Adipocyte (in vitro differentiated cells): Measurements from ENCODE around the gene ORC6.

Experiments used
- DNase-seq: peaks from one replicate; pipeline ENCODE4 v3.0.0-alpha.2; 2015; ENCODE audit warnings: low read depth
- H3K27me3 ChIP-seq: replicated peaks from 2 replicates; pipeline ENCODE4 v1.7.0; 2013; ENCODE audit warnings: mild to moderate bottlenecking, low read length, moderate library complexity; ENCODE audit not compliant: control insufficient read depth, insufficient read depth
- H3K36me3 ChIP-seq: 2 replicates; pipeline ENCODE4 v1.7.0; 2013; ENCODE audit warnings: low read length, mild to moderate bottlenecking, moderate library complexity; ENCODE audit not compliant: control insufficient read depth, insufficient read depth, severe bottlenecking
- H3K4me1 ChIP-seq: 2 replicates; pipeline ENCODE4 v1.7.0; 2013; ENCODE audit warnings: mild to moderate bottlenecking, low read length, moderate library complexity; ENCODE audit not compliant: control insufficient read depth, insufficient read depth
- H3K4me3 ChIP-seq: 2 replicates; pipeline ENCODE4 v1.7.0; 2013; ENCODE audit warnings: mild to moderate bottlenecking, low read length, moderate library complexity
- H3K9ac ChIP-seq: 2 replicates; pipeline ENCODE4 v1.7.0; 2013; ENCODE audit warnings: mild to moderate bottlenecking, low read length, moderate library complexity
- H3K9me3 ChIP-seq: 2 replicates; pipeline ENCODE4 v1.7.0; 2013; ENCODE audit warnings: mild to moderate bottlenecking, low read length, moderate library complexity; ENCODE audit not compliant: control insufficient read depth

The ORC6 gene

DNA sequence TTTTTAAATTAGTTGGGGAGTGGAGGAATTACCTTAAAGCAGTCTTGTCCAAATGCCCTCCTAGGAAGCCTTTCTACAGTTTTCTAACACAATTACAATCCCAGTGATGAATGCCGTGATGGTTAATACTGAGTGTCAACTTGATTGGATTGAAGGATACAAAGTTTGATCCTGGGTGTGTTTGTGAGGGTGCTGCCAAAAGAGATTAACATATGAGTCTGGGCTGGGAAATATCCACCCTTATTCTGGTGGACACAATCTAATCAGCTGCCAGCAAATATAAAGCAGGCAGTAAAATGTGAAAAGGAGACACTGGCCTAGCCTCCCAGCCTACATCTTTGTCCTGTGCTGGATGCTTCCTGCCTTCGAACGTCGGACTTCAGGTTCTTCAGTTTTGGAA lies 12.2 kb downstream of the ORC6 start:
- Histone ChIP-seq H3K36me3 (no peaks in the 10 kb centered on the region), H3K4me1 (no peaks in the 10 kb centered on the region), H3K4me3 (no peak overlapping the region), H3K9ac (no peak overlapping the region), H3K27me3 (no peaks in the 10 kb centered on the region), H3K9me3 (no peaks in the 10 kb centered on the region)
- DNase-seq: no peak

DNA sequence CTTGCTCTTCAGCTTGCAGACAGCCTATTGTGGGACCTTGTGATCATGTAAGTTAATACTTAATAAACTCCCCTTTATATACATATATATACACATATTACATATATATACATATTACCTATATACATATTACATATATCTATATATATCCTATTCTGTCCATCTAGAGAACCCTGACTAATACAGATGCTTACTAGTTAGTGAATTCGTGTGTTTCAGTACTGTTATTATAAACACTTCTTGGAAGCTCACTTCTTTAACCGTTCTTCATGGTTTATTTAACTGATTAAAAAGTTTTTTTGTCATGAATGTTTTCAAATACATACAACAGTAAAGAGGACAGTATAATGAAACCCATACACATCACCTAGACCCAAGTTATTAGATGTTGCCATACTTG lies 12.6 kb downstream of the ORC6 start:
- Histone ChIP-seq H3K27me3 (no peaks in the 10 kb centered on the region), H3K4me3 (no peak overlapping the region), H3K36me3 (no peaks in the 10 kb centered on the region), H3K9me3 (no peaks in the 10 kb centered on the region), H3K9ac (no peak overlapping the region), H3K4me1 (no peaks in the 10 kb centered on the region)
- no peak for DNase-seq

DNA sequence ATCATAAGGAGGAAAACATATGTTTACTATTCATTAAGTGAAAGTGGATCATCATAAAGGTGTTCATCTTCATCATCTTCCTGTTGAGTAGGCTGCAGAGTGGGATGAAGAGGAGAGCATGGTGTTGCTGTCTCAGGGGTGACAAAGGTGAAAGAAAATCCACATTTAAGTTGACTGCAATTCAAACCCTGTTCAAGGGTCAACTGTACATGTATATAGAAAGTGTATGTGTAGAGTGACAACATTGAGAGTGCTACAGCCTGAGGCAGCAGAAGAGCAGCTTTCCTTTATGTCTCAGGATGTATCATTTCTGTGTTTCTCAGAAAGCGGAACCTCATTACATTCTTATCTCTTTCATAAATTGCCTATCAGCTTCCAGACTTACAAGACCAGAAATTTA lies 17.2 kb downstream of the ORC6 start:
- no peaks in the 10 kb centered on the region for H3K4me1 ChIP-seq
- no peak overlapping the region for H3K9ac ChIP-seq
- no peak for DNase-seq
- H3K4me3 ChIP-seq: no peak overlapping the region
- H3K36me3 ChIP-seq: no peaks in the 10 kb centered on the region
- no peaks in the 10 kb centered on the region for H3K27me3 ChIP-seq
- H3K9me3 ChIP-seq: no peaks in the 10 kb centered on the region

DNA sequence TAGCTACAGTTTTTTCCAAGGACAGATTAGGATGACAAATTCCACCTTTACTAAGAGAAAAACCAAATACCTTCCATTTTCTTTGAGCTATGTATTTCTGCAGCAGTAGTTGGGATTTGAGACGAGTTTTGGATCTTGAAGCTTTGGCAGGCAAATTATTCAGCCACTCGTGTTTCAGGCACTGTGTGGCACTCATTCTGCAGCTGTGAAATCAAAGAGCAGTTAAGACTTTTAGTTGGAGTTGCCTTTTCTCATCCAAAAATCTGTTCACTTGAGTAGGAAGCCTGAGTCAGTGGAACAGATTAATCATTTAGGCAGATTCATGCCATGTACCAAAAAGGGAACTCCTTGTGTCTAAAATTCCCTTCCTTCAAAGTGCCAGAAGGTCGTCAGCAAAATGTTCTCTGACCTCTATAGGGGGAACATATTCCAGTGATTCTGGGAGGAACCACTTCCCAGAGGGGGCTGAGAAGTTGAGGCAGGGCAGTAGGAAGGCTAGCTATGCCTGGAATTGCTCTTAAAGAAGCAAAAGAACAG lies 20.1 kb downstream of the ORC6 start:
- DNase-seq: no peak
- Histone ChIP-seq H3K27me3 (no peaks in the 10 kb centered on the region), H3K9ac (no peak overlapping the region), H3K36me3 (no peaks in the 10 kb centered on the region), H3K4me3 (no peak overlapping the region), H3K4me1 (no peaks in the 10 kb centered on the region), H3K9me3 (no peaks in the 10 kb centered on the region)

DNA sequence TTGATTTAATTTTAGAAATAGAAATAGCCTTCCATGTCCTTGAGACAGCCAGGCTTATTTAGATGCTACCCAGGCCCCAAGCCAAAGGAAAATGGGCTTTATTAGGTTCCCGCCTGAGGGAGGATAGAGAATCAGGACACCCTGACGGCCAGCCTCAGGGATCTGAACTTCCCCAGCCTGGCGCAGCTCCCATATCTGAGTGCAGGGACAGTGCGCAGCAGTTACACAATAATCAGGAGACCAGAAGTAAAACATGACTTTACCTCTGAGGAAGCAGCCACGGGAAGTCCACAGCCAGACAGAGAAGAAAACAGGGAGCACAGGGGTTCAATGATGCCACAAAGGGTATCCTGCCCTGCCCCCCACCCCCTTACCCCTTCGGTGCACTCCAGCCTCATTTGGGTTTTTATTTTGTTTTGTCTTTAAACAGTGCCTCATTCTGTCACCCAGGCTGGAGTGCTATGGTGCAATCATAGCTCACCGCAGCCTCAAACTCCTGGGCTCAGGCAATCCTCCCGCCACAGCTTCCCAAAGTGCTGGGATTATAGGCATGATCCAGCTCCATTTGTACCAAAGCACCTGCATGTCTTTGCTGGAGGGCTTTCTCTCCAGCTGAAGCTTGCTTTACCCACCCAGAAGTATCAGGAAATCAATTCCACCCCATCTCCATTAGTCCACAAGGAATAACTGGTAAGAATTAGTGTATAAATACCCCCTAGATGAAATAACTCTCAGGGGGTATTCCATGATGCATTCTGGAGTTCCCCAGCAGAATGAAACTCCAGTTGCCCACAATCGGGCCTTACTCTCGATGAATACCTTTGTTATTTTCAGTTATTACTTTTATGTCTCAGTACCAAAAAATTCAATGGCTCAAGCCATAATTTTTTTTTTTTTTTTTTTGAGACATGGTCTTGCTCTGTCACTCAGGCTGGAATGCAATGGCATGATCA lies 21.9 kb downstream of the ORC6 start:
- Histone ChIP-seq H3K4me3 (no peak overlapping the region), H3K9me3 (no peaks in the 10 kb centered on the region), H3K9ac (no peak overlapping the region), H3K27me3 (peaks cover 2% of the 10 kb centered on the region), H3K36me3 (no peaks in the 10 kb centered on the region), H3K4me1 (no peaks in the 10 kb centered on the region)
- no peak for DNase-seq

GRCh38 chr16:46712911-46713310 lies 23.5 kb downstream of the ORC6 start:
- Histone ChIP-seq H3K9ac (no peak overlapping the region), H3K4me3 (no peak overlapping the region), H3K4me1 (no peaks in the 10 kb centered on the region), H3K36me3 (no peaks in the 10 kb centered on the region), H3K9me3 (no peaks in the 10 kb centered on the region), H3K27me3 (peaks cover 2% of the 10 kb centered on the region)
- DNase-seq: no peak

DNA sequence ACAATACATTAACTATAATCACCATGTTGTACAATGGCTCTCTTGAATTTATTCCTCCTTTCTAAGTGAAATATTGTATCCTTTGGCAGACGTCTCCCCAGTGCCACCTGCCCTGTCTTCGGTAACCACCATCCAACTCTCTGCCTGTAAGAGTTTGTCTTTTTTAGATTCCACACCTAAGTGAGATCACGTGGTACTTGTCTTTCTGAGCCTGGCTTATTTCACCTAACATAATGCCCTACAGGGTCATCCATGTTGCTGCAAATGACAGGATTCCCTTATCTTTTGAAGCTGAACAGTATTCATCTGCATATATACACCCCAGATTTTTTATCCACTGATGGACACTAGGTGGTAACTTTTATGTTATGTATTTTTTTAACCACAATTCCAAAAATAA lies 24.2 kb downstream of the ORC6 start:
- H3K27me3 ChIP-seq: peaks cover 2% of the 10 kb centered on the region
- DNase-seq: no peak
- H3K36me3 ChIP-seq: no peaks in the 10 kb centered on the region
- H3K4me3 ChIP-seq: no peak overlapping the region
- no peak overlapping the region for H3K9ac ChIP-seq
- H3K9me3 ChIP-seq: no peaks in the 10 kb centered on the region
- H3K4me1 ChIP-seq: no peaks in the 10 kb centered on the region

- no peak for DNase-seq
- H3K27me3 ChIP-seq: peaks cover 2% of the 10 kb centered on the region
- H3K9me3 ChIP-seq: no peaks in the 10 kb centered on the region
- H3K9ac ChIP-seq: no peak overlapping the region
- H3K4me1 ChIP-seq: no peaks in the 10 kb centered on the region
- H3K36me3 ChIP-seq: no peaks in the 10 kb centered on the region
- H3K4me3 ChIP-seq: no peak overlapping the region
Measured at GRCh38 chr16:46714797-46715591, 25.5 kb downstream of the ORC6 start.

DNA sequence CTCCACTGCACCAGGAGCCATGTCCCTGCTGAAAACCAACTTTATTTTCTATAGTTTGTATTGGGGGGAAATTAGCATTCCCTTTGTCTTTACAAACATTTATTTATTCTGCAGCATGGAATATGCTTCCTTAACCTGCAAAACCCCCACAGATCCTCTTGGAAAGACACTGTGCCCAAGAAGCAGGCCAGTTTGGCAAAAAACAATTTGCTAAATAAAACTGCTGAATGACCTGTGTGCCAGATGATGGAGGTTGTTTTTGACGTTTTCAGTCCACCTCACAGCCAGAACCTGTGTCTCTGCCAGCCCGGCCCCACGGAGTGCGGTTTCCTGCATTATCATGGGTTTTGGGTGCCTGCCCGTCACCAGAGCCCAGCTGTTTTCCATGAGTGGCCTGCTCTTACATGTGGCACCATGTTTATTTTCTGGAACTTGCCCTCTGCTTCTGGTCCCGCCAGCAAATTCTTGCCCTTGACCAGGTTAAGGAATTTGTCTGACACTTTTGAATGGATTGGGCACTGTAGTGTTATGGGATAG lies 26.4 kb downstream of the ORC6 start:
- no peak for DNase-seq
- H3K27me3 ChIP-seq: peaks cover 2% of the 10 kb centered on the region
- H3K36me3 ChIP-seq: no peaks in the 10 kb centered on the region
- no peaks in the 10 kb centered on the region for H3K4me1 ChIP-seq
- no peak overlapping the region for H3K9ac ChIP-seq
- H3K9me3 ChIP-seq: no peaks in the 10 kb centered on the region
- no peak overlapping the region for H3K4me3 ChIP-seq

GRCh38 chr16:46717692-46718091 lies 28.2 kb downstream of the ORC6 start:
- Histone ChIP-seq H3K9me3 (no peaks in the 10 kb centered on the region), H3K4me3 (no peak overlapping the region), H3K36me3 (no peaks in the 10 kb centered on the region), H3K9ac (no peak overlapping the region), H3K27me3 (peaks cover 2% of the 10 kb centered on the region), H3K4me1 (no peaks in the 10 kb centered on the region)
- no peak for DNase-seq

DNA sequence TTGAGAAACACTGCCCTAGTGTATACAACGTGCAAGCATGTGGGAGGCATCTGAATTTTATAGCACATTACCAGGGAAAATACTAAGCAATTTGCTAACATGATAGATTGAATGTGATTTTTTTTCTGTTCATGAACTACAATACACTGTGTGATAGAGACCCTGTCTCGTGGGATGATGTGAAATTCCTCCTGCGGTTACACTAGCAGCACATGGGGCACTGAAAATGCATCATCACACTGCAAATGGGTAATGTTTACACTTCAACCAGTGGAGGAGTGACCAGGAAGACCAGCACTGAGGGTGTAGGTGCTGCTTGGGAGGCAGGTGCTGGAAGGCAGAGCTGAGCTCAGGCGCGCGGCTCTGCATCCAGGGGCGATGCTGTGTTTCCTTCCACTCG lies 28.8 kb downstream of the ORC6 start:
- no peaks in the 10 kb centered on the region for H3K36me3 ChIP-seq
- no peaks in the 10 kb centered on the region for H3K9me3 ChIP-seq
- peaks cover 2% of the 10 kb centered on the region for H3K27me3 ChIP-seq
- no peak for DNase-seq
- no peak overlapping the region for H3K9ac ChIP-seq
- no peaks in the 10 kb centered on the region for H3K4me1 ChIP-seq
- H3K4me3 ChIP-seq: no peak overlapping the region
